Ammon's horn (tissue), 1 donor: ENCODE data around the gene RAX2.

Experiments
- DNase-seq: peaks from one replicate; pipeline ENCODE4 v3.0.0-alpha.2; 2016; ENCODE audit warnings: low spot score

Gene RAX2

DNA sequence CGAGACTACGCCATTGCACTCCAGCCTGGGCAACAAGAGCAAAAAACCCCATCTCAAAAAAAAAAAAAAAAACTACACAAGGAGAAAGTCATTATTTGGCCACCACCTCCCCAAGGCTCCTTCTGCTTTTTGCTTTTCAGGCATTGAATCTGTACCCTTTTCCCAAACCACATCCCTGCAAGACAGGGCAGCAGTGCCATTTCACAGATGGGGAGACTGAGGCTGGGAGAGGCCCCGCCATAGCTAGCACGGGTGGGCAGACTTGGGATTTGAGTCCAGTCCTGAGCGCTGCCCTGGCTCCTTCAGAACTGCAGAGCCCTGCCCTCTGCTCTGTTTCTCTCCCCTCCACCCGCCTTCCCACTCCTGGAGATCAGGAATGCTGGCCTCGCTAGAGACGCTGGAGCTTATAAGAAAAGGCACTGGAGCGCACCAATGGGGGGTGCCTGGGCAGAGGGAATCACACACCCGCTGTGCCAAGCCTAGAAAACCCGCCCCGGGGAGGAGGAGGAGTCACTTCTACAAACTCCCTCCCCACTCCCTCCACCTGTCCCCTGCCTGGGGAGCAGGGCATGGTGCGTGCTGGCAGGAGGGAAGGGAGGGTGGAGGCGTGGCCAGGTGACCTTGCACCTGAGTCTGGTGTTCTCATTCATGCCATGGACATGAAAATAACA lies 46.3 kb downstream of the RAX2 start:
- no peak for DNase-seq

GRCh38 chr19:3725121-3725520 lies 46.9 kb downstream of the RAX2 start:
- no peak for DNase-seq

DNA sequence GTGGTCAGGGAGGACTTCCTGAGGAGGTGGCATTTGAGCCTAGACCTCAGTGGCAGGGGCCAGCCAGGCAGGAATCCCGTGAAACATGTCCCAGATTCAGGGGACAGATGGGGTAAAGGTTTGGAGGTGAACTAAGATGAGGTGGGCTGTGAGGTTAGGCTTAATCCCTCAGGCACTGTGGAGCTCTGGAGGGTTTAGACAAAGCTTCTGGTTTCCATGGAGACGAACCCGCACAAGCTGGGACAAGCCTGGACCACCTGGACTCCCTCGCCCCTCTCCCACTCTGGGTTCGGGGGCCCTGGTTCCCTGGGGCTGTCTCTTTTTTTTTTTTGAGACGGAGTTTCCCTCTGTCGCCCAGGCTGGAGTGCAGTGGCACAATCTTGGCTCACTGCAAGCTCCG lies 48.1 kb downstream of the RAX2 start:
- DNase-seq = no peak

GRCh38 chr19:3723110-3723488 lies 48.9 kb downstream of the RAX2 start:
- DNase-seq = no peak

DNA sequence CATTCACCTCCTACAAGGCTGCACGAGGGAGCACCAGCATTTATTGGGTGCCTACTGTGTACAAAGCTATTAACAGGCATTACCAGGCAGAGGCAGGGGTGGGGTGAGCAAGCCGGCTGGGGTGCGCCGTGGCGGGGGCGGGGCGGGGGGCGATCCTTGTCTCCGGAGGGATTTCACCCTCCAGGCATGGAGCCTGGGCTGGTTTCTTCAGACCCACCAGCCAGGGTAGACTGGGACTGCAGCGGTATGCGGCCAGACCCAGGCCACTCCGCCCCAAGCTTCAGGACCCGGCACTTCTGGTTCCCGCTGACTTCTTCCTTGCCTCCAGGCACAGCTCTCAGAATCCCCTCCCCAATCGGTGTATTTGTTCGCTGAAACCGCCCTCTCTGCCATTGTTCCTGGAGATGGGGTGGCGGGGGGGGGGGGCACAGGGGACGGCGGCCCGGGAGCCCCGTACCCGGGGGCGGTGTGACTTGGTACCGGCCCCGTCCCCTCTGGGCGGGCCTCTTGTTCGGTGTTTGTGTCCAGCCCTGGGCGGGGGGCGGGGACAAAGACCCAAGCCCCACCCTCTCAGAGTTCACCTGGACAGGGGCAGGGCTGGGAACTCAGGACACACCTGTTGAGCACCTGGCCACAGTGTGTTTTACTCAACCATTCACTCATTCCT lies 49.5 kb downstream of the RAX2 start:
- no peak for DNase-seq

GRCh38 chr19:3721887-3722442 lies 50.1 kb downstream of the RAX2 start:
- no peak for DNase-seq

DNA sequence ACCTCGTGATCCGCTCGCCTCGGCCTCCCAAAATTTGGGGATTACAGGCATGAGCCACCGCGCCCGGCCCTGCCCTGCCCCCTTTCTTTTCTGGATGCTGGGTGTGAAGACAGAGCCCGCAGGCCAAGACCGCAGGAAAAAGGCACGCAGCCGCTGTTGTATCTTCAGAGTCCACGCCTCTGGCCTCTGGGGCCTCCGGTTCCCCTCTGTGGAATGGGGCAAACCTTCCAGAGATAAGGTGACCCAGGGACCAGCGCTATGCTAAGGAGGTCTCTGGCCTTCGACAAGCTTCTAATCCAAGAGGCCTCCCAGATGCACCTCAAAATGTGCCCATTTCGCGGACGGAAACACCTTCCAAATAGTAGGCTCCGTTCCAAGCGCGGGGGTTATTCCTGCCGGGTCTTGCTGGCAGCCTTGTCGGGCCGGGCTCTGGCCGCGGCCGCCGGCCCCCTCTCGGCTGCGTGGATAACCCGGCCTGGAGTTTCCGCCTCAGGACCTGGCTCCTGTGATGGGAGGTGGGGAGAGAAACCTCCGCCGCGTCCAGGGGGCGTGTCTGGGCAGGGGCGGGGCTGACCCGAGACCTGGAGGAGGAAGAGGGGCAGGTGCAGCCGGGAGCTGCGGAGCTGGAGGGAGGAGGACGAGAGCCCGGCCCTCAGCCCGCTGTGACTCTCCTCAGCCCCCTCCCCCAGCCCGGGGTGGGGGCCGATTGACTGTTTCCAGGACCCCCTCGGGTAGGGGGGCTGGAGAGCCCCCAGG lies 50.7 kb downstream of the RAX2 start:
- DNase-seq = peak; percentile 24

DNA sequence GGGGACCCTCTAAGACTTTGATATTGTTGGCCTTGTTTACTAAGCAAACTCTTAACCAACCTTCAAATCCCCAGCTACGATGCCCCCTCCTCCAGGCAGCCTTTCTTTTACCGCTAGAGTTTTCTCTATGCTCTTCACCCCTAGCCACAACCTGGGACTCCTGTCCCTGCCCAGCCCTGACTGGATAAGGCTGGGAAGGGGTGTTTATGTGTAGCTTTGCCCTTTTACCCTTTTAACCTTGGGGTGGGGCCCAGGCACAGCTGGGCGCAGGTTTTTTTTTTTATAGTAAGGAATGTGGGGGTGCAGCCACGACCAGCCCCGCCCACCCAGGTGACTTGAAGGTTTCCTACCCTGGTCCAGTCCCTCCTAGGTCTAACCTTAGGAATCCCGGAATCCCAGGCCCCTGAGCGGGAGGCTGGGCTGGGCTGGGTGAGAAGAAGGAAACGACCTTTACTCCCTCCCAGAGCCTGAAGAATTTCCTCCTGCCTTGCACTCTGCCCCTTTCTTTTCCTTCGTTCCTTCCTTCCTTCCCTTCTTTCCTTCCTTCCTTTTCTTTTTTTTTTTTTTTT lies 51.6 kb downstream of the RAX2 start:
- no peak for DNase-seq

DNA sequence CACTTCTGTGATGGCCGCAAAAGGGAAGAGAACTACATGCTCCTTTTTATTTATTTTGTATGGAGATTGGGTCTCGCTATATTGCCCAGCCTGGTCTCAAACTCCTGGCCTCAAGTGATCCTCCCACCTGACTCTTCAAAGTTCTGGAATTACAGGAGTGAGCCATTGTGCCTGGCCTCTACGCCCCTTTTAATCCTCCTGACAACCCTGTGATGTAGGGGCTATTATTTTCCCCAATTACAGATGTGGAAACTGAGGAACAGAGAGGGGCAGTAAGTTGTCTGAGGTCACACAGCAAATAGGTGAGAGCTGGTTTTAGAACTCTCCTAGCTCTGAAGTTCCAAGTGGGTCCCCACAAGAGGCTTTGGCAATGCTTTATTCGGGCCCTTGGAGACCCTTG lies 52.2 kb downstream of the RAX2 start:
- DNase-seq = no peak
